ENCODE measurements around the gene RFFL. TPM values are rescaled to one million over a fixed set of nuclear protein-coding genes. Genes with fewer than 3 reads are reported as not detected.

Gene RFFL
- total and polyA plus RNA-seq, 8 donors = 19.6 to 42.0 (median 22.2) TPM

DNA sequence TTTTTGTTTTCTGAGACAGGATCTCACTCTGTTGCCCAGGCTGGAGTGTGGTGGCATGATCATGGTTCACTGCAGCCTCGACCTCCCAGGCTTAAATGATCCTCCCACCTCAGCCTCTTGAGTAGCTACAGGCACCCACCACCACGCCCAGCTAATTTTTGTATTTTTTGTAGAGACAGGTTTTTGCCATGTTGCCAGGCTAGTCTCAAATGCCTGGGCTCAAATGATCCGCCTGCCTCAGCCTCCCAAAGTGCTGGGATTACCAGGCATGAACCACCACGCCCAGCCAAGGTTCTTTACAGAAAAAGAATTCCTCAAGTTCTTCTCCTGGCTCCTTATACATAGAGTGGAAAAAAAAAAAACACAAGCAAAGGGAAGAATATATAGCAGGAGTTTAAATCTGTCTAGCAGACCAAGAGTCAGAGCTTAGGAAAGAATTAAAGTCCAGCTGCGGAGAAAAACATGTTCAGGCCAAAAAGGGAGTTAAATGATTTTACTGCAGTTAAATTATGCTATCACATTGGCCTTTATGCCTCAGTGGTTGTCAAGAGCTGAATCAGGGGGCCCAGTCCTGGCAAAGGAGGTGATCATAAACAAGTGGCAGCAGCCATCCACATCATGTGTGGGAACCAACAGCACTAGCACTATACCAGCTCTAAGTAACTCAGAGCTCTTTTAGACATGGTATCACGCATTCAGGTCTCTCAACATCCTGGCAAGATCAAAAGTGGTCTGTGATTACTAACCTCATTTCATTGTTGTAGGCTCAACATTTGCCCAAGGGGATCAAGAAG, 43.9 kb downstream of the RFFL start:
- intact Hi-C loops (cut with DNase I) = no loop called here

GRCh38 chr17:35018814-35019213, 44.7 kb downstream of the RFFL start:
- Histone ChIP-seq H3K36me3 (peaks cover 0 to 66% of the 10 kb centered on the region in 2 donors), H3K27me3 (no peaks in the 10 kb centered on the region), H3K4me1 (peaks cover 7 to 26% of the 10 kb centered on the region in 2 donors), H3K27ac (no peak overlapping the region), H3K9me3 (no peaks in the 10 kb centered on the region), H3K4me3 (no peak overlapping the region)
- intact Hi-C loops (cut with DNase I) = no loop called here
- TF ChIP-seq, protein P1, sequence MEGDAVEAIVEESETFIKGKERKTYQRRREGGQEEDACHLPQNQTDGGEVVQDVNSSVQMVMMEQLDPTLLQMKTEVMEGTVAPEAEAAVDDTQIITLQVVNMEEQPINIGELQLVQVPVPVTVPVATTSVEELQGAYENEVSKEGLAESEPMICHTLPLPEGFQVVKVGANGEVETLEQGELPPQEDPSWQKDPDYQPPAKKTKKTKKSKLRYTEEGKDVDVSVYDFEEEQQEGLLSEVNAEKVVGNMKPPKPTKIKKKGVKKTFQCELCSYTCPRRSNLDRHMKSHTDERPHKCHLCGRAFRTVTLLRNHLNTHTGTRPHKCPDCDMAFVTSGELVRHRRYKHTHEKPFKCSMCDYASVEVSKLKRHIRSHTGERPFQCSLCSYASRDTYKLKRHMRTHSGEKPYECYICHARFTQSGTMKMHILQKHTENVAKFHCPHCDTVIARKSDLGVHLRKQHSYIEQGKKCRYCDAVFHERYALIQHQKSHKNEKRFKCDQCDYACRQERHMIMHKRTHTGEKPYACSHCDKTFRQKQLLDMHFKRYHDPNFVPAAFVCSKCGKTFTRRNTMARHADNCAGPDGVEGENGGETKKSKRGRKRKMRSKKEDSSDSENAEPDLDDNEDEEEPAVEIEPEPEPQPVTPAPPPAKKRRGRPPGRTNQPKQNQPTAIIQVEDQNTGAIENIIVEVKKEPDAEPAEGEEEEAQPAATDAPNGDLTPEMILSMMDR (IDR thresholded peaks at IDR 0.05) = no peak
- peak; percentile 13 for ATAC-seq
- no peak for DNase-seq

More for the DNA sequence above, 43.9 kb downstream of the RFFL start:
- Histone ChIP-seq H3K27me3 (no peaks in the 10 kb centered on the region), H3K27ac (no peak overlapping the region), H3K4me1 (peaks cover 7 to 26% of the 10 kb centered on the region in 2 donors), H3K9me3 (no peaks in the 10 kb centered on the region), H3K36me3 (peaks cover 0 to 58% of the 10 kb centered on the region in 2 donors), H3K4me3 (no peak overlapping the region)
- no peak for DNase-seq
- no peak for ATAC-seq
- TF ChIP-seq, protein P1 (IDR thresholded peaks at IDR 0.05) = no peak

GRCh38 chr17:35017021-35017420, 46.5 kb downstream of the RFFL start:
- Histone ChIP-seq H3K4me3 (no peak overlapping the region), H3K4me1 (peaks cover 1 to 9% of the 10 kb centered on the region in 2 donors), H3K36me3 (peaks cover 0 to 79% of the 10 kb centered on the region in 2 donors), H3K9me3 (no peaks in the 10 kb centered on the region), H3K27ac (no peak overlapping the region), H3K27me3 (no peaks in the 10 kb centered on the region)
- ATAC-seq = no peak
- no peak for DNase-seq
- TF ChIP-seq, protein P1 (IDR thresholded peaks at IDR 0.05) = no peak
- intact Hi-C loops (cut with DNase I) = no loop called here

GRCh38 chr17:35016369-35016768, 47.1 kb downstream of the RFFL start:
- intact Hi-C loops (cut with DNase I) = no loop called here
- H3K4me3 ChIP-seq = no peak overlapping the region
- TF ChIP-seq, protein P1 (IDR thresholded peaks at IDR 0.05) = no peak
- DNase-seq (no peak), ATAC-seq (no peak)
- H3K36me3 ChIP-seq = peaks cover 0 to 83% of the 10 kb centered on the region in 2 donors
- no peak overlapping the region for H3K27ac ChIP-seq
- H3K9me3 ChIP-seq = no peaks in the 10 kb centered on the region
- H3K4me1 ChIP-seq = peaks cover 0 to 2% of the 10 kb centered on the region in 2 donors
- no peaks in the 10 kb centered on the region for H3K27me3 ChIP-seq

GRCh38 chr17:35011671-35012216, 51.8 kb downstream of the RFFL start:
- Histone ChIP-seq H3K36me3 (peaks cover 0 to 94% of the 10 kb centered on the region in 2 donors), H3K4me3 (no peak overlapping the region)

More at GRCh38 chr17:35011671-35012216, 51.8 kb downstream of the RFFL start:
- intact Hi-C loops (cut with DNase I) = no loop called here
- no peaks in the 10 kb centered on the region for H3K9me3 ChIP-seq
- H3K27me3 ChIP-seq = no peaks in the 10 kb centered on the region
- H3K4me1 ChIP-seq = no peaks in the 10 kb centered on the region
- H3K27ac ChIP-seq = no peak overlapping the region
- TF ChIP-seq, protein P1 (IDR thresholded peaks at IDR 0.05) = no peak
- DNase-seq (no peak), ATAC-seq (no peak)
